GM19099 (cell line): ENCODE data around the gene LSM10.
A peak's percentile ranks its signal among the peaks of the same experiment; 100 is the strongest.

Experiments
- POLR2A ChIP-seq: IDR thresholded peaks from 3 replicates; pipeline ENCODE4 v1.6.1; 2011; ENCODE audit warnings: low read depth; ENCODE audit not compliant: insufficient read length; ENCODE audit errors: extremely low read depth

LSM10 gene

DNA sequence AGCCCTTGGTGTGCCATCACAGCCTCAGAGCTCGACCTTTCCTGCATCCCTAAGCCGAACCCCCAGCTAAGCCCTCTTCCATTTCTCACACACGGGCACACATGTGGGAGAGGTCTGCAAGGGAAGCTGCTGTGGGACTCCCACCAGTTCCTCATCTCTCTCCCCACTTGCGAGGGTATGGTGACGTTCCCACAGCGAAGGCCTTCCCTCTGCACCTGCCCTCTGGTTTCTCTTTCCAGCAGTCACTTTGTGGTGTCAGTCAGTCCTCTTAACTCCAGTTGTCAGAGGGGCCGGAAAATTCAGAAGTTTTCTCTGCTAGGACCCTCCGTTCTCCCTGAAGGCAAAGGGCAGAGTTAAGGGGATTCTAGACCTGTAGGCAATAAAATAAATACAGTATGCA, 6.4 kb downstream of the LSM10 start:
- TF ChIP-seq POLR2A = no peak

GRCh38 chr1:36390411-36390810, 7.3 kb downstream of the LSM10 start:
- TF ChIP-seq POLR2A = no peak

DNA sequence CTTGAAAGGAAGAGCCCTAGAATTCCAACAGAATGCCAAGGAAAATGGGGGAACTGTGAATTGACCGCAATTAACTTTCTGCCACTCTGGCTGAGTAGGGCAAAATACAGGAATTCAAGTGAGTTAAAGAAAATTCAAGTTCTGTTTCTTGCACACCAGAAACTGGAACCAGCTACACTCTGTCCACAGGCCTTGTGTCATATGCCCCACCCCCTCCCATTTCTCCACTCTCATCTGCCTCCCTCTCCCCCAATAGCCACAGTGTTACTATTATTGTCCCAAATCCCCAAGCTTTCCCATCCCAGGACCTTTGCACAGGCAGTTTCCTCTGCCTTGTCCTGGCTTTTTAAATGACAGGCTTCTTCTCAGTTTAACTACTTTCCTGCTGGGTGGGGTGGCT, 7.7 kb downstream of the LSM10 start:
- TF ChIP-seq POLR2A = peak; percentile 24

DNA sequence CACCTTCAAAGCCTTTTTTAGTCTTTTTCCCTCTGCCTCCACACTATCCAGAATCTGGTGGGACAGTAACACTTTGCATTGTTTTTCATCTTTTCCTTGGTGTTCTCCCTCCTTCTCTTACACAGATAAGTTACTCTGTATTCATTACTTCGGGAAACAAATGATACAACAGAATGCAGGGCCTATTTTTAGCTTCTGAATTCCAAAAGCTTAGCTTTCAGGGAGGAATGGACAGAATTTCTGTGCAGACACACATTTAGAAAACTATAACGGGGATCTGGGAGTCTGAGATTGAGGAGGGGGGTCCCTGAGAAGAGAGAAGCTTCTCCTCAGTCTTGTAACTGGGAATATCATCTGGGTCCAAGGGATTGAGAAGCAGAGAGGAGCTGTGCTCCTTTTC, 8.4 kb downstream of the LSM10 start:
- TF ChIP-seq POLR2A = no peak

DNA sequence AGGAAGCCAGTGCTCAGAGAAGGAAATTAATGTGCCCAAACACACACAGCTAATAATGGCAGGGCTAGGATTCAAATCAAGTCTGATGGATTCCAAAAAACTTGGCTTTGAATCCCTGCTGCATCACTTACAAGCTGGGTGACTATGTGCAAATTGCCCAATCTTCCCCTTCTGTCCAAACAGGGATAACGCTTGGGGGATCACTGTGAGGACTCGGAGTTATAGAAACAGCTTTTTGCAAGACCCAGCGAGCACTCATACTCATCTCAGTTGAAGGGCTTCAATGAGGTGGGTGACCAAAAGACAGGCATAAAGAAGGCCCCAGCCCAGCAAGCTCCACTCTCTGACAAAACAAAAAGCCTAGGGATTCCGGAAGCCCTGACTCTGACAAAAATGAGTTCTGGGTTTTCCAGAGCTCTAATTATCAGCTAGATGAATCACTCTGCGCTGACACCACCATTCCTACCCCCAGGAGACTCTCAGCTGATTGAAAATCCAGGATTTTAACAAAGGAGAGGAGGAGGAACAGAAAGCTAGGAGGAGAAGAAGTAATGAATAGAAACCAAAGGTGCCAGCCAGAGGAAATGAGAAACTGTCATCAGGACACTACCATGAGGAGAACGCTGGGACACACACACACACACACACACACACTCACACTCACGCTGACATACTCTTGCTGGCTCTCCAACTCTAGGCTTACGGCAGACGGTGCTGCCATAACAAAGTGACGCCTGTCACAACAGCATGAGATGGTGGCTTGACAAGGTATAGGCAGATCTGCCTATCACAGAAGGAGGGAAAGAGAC, 10.4 kb downstream of the LSM10 start:
- no peak for TF ChIP-seq POLR2A

DNA sequence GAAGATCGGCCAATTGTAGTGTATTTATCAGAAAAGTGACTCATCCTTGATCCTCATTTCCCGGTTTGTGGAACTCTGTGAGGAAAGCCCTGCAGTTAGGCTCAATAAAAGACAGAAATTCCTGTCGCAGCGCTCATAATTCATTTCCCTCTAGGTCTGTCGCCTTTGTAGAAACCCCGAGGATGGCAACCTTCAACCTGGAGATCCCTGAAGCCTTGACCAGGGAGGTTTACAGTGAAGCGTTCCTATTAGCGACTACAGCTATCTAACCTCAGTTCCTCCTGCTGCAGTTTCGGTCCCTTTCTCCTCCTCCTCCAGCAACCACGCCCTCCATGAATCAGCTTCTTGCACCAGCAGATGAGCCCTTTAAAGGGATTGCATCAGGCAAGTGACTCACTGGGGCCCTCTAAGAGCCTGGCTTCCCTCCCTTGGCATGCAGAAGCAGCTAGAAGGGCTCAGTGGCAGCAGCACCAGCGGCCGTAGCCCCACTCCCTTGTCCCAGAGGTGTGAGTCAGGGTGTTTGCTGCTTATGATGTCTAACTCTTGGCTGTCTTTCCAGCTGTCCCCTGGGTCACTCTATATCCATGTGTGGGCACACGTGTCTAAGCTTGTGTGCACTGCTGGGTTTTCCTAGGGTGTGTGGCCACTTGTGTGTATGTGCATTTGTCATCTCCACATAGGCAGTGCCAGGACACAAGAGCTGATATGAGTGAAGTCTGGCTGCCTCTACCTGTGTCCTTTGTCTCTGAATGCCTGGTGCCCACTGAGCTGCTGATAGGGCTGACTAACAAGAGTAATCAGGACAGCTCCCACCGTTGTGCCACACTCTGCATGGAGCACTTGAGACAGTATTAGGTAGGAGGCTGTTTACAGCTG, 11.2 kb downstream of the LSM10 start:
- peak; percentile 87 for TF ChIP-seq POLR2A

DNA sequence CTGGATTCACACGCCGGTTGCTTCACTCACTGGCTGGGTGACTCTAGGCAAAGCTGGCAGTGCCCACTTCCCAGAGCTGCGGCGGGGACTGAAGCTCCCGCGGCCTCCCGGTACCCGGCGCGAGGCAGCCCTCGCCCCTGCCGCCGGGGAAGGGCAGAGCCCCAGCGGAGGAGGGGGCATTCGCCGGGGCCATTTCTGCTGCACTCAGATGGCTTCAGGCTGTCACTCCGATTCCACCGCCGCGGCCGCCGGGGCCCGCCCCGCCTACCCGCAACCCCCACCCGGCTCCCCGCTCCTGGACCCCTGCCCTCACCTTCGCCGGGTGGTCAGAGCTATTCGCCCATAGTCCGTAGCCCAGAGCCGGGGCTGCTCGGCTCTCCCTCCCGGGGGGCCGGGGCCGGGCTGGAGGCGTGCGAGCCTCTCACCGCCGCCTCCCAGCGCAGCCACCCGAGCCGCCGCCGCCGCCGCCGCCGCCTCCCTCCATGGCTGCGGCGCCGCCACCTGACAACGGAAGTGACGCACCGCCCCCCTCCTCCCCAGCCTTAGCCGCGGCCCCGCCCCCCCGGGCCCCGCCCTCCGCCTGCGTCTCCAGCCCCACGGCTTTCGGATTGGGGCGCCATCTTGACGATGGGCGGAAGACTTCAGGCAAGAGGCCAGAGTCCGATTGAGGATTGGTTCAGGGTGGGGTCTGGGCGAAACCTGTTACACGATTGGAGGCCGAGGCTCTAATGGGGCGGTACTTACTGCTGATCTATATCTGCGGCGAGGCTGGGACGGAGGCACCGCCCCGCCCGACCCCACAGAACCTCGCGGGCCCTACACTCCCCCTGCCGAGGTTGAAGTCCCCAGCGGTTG, 12.1 kb downstream of the LSM10 start, which contains the start of gene STK40:
Gene STK40 (minus strand): TSS at position 515 of the 855 bp plus-strand sequence. CDS start 24,592 bp downstream, outside the sequence.
- TF ChIP-seq POLR2A = no peak

GRCh38 chr1:36384542-36385409, 12.9 kb downstream of the LSM10 start:
- TF ChIP-seq POLR2A = no peak

DNA sequence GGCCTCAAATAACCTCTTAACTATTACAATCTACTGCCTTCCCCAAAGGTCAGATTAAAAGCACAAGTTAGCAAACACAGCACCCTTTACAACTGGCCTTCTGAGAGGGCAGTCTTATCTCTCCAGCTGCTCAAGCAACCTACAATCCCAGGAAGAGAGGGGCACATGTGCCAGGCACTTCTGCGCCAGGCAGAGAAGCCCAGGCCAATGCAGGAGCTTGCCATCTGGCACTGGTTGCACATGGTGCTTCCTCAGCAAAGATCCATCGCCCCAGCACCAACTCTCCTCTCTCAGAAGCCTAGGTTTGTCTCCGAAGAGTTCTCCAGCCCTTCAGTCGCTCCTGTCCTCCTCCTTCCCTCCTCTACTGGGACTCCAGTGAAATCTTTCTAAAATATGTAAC, 14.5 kb downstream of the LSM10 start:
- TF ChIP-seq POLR2A = no peak

DNA sequence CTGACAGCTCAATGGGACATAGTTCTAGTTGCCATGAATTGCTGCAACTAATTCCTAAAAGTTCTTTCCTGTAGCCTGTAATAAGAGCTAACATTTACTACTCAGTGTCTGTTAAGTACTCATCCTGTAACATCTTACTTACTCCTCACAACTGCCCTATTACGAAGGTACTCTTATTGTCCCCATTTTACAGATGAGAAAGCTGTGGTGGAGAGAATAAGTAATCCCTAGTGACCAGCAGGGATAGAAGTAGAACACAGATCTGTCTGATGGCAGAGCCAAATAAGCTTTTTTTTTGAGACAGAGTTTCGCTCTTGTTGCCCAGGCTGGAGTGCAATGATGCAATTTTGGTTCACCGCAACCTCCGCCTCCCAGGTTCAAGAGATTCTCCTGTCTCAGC, 15.0 kb downstream of the LSM10 start:
- no peak for TF ChIP-seq POLR2A

- no peak for TF ChIP-seq POLR2A
Measured at GRCh38 chr1:36382231-36382630, 15.5 kb downstream of the LSM10 start.

GRCh38 chr1:36381405-36381804, 16.3 kb downstream of the LSM10 start:
- no peak for TF ChIP-seq POLR2A

GRCh38 chr1:36380782-36381181, 16.9 kb downstream of the LSM10 start:
- no peak for TF ChIP-seq POLR2A

- TF ChIP-seq POLR2A = no peak
Measured at GRCh38 chr1:36380143-36380619, 17.5 kb downstream of the LSM10 start.

GRCh38 chr1:36377791-36378492, 19.8 kb downstream of the LSM10 start:
- TF ChIP-seq POLR2A = no peak
